GM23338 (cell line): Measurements from ENCODE around the gene CADPS2.

Experiments used
- CREB1 ChIP-seq: fragments of 250-450 bp; sonication (Bioruptor Pico); IDR thresholded peaks from 2 replicates; pipeline ENCODE4 v1.5.0; 2020; ENCODE audit warnings: low read depth, mild to moderate bottlenecking, moderate library complexity
- CTCF ChIP-seq, 2 experiments: fragments of 200-600 bp in 1 of 2; sonication (generic) in 1 of 2; conservative IDR thresholded peaks; 2 replicates each; pipeline versions ENCODE4 v1.5.1 to v1.6.1; 2016 to 2017; ENCODE audit warnings: antibody characterized with exemption in 2 of 2, low read depth in 2 of 2, mild to moderate bottlenecking in 2 of 2, moderate library complexity in 1 of 2
- ETS1 ChIP-seq: IDR thresholded peaks from 2 replicates; pipeline ENCODE4 v1.6.1; 2016; ENCODE audit warnings: antibody characterized with exemption
- EZH2 ChIP-seq: fragments of 200-600 bp; sonication (generic); IDR thresholded peaks from one replicate; pipeline ENCODE4 v1.8.0; 2017; ENCODE audit warnings: antibody characterized with exemption, mild to moderate bottlenecking, low read depth; ENCODE audit not compliant: unreplicated experiment
- EZH2phosphoT487 ChIP-seq: fragments of 200-600 bp; sonication (generic); IDR thresholded peaks from one replicate; pipeline ENCODE4 v1.8.1; 2018; ENCODE audit warnings: antibody characterized with exemption; ENCODE audit not compliant: unreplicated experiment
- JUNB ChIP-seq: IDR thresholded peaks from one replicate; pipeline ENCODE4 v1.6.1; 2016; ENCODE audit warnings: antibody characterized with exemption; ENCODE audit not compliant: unreplicated experiment
- POLR2AphosphoS5 ChIP-seq: IDR thresholded peaks from 2 replicates; pipeline ENCODE4 v1.6.1; 2016; ENCODE audit warnings: antibody characterized with exemption, low read depth
- REST ChIP-seq: IDR thresholded peaks from one replicate; pipeline ENCODE4 v1.6.1; 2018; ENCODE audit warnings: antibody characterized with exemption; ENCODE audit not compliant: unreplicated experiment
- STAT1 ChIP-seq: IDR thresholded peaks from one replicate; pipeline ENCODE4 v1.6.1; 2016; ENCODE audit warnings: antibody characterized with exemption; ENCODE audit not compliant: unreplicated experiment
- ZNF114 ChIP-seq: fragments of 250-450 bp; sonication (Bioruptor Pico); IDR thresholded peaks from 2 replicates; pipeline ENCODE4 v1.5.0; 2020; ENCODE audit warnings: mild to moderate bottlenecking, moderate library complexity
- ZNF331 ChIP-seq: fragments of 250-450 bp; sonication (Bioruptor Pico); IDR thresholded peaks from 2 replicates; pipeline ENCODE4 v1.5.0; 2020; ENCODE audit warnings: low read depth, mild to moderate bottlenecking, moderate library complexity
- ZNF462 ChIP-seq: fragments of 250-450 bp; sonication (Bioruptor Pico); IDR thresholded peaks from 2 replicates; pipeline ENCODE4 v1.5.0; 2020; ENCODE audit warnings: mild to moderate bottlenecking, moderate library complexity

- TF ChIP-seq CTCF (conservative IDR thresholded peaks at IDR 0.05; ENCODE audit: low read depth in 2 of 2): no peak
- TF ChIP-seq POLR2AphosphoS5: no peak
- no peak for TF ChIP-seq REST
- no peak for TF ChIP-seq EZH2phosphoT487
- TF ChIP-seq EZH2: no peak
- TF ChIP-seq STAT1: no peak
- TF ChIP-seq CREB1 (CRISPR knock-in tag): no peak
- TF ChIP-seq ETS1: no peak
- no peak for TF ChIP-seq ZNF331 (CRISPR knock-in tag)
- no peak for TF ChIP-seq ZNF114 (CRISPR knock-in tag)
- TF ChIP-seq ZNF462: no peak
- no peak for TF ChIP-seq JUNB
Observed at GRCh38 chr7:122750389-122750788, 135.9 kb downstream of the CADPS2 start.
